ENCODE results near the gene CUX1.

The CUX1 gene

DNA sequence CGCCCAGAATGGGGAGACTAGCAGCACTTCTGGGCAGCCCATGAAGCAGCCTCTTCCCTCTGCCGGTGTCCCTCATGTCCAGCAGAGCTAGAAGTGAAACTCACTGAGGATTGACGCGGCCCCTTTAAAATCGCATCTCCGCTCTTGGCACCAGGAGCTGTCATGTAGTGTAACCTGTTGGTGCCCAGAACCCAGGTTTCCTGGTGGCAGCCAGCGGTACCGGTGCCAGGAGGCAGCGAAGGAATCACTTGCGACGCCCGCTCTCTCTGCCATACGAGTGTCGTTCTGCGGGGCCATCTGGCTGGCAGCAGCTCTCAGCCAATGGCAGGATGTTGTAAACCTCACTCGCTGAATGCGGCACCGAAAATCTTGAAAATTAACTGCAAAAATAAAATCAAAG, 82.7 kb downstream of the CUX1 start:
- DNase-seq: no peak

GRCh38 chr7:101901661-101902491, 84.5 kb downstream of the CUX1 start:
- DNase-seq: no peak

- no peak for DNase-seq
These were observed 85.5 kb downstream of the CUX1 start for GRCh38 chr7:101902680-101903514.

- no peak for DNase-seq
These were observed 86.1 kb downstream of the CUX1 start for GRCh38 chr7:101903515-101903868.

GRCh38 chr7:101904019-101904418, 86.6 kb downstream of the CUX1 start:
- DNase-seq: no peak

GRCh38 chr7:101905203-101905865, 87.9 kb downstream of the CUX1 start:
- no peak for DNase-seq

GRCh38 chr7:101906291-101907240, 89.1 kb downstream of the CUX1 start:
- DNase-seq: no peak

DNA sequence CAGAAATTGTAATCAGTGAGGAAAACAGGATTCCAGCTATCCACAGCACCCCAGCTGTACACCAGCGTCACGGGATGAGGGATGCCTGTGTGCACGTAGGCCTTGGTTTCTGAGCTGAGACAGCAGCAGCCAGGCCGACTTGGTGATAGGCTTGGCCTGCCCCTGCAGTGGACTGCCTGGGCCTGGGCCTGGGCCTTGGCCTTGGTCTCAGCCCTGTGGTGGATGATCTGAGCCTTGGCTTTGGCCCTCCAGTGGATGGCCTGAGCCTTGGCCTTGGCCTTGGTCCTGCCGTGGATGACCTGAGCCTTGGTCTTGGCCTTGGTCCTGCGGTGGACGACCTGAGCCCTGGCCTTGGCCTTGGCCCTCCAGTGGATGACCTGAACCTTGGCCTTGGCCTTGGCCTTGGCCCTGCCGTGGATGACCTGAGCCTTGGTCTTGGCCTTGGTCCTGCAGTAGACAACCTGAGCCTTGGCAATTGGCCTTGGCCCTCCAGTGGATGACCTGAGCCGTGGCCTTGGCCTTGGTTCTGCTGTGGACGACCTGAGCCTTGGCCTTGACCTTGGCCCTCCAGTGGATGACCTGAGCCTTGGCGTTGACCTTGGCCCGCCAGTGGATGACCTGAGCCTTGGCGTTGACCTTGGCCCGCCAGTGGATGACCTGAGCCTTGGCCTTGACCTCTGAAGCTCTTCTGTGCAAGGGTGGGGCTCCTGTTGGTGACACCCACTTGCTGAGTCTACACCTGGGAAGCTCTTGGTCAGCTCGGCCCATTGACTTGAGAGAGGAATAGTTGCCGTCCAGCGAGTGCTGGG, 93.8 kb downstream of the CUX1 start:
- no peak for DNase-seq

DNA sequence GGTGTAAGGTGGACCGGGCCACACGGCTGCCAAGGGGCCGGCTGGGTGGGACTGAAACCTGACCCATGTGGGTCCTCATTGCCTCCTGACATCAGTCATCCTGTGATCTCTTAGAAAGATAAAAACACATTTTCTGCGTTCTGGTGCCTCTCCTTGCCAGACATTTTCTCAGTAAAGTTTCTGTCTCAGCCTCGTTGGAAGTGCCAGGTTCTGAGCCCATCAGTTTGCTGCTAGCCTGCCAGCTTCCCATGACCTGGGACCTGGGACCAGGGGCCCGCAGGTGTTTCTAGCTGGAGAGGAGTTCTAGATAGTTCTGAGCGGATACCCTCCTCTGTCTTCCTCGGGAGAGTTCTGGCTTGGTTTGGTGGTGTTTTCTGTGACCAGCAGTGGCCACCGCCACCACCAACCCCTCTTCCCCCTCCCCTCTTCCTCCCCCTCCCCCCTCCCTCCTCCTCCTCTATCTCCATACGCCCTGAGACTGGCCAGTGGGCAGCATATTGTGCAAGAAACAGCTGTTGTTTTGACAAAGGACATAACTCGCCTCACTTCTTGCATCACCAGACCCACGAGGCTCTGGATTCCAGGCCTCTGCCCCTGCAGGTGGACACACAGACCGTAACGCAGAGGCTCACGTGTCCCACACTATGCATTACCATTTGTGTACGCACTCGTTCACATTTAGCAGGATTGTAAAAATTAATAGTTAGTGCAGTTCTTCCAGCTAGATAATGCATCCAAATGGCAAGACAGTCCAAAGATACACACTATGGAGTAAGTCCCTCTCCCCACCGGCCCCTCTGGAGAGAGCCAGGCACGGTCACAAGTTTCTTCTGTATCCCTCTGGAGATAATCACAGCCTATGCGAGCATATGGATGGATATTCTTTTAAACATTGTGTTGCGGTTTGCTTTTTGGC, 94.6 kb downstream of the CUX1 start:
- DNase-seq: no peak

DNA sequence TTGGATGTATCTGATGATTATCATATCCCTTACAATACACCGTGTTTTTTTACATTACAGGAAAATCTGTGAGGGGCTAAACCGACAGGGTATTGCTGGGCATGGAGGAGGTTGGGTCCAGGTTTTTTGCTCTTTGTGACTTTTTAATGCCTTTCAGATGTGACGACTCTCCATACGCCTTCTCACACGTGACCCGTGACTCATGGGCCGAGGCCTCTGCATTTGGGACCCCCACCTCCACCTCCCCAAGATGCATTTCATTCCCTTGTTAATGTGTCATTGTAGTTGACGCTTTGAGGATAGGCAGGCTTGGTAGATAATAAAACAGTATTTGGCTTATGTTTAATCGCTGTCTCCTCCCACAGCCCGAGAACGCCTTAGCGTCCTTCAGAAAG, 95.3 kb downstream of the CUX1 start:
- no peak for DNase-seq

- no peak for DNase-seq
These were observed 95.9 kb downstream of the CUX1 start for GRCh38 chr7:101913247-101913721.

GRCh38 chr7:101913851-101914250, 96.4 kb downstream of the CUX1 start:
- DNase-seq: no peak

DNA sequence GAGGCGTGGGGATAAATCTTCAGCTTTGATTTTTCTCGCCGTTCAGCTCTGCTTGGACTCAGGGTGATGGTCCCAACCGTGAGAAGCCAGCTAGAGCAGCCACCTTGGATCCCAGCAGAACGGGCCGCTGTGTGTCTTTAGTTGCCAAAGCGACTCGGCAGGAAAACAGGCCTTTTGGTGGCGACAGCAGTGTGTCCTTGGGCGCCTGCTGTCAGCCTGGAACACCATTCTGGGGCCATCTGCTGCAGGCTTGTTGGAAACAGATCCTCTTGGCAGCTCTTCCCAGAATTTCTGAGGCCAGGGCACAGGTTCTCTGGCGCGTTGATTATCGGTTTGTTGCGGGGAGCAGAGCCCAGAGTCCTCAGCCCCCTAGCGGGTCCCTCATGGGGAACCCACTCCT, 97.6 kb downstream of the CUX1 start:
- no peak for DNase-seq

DNA sequence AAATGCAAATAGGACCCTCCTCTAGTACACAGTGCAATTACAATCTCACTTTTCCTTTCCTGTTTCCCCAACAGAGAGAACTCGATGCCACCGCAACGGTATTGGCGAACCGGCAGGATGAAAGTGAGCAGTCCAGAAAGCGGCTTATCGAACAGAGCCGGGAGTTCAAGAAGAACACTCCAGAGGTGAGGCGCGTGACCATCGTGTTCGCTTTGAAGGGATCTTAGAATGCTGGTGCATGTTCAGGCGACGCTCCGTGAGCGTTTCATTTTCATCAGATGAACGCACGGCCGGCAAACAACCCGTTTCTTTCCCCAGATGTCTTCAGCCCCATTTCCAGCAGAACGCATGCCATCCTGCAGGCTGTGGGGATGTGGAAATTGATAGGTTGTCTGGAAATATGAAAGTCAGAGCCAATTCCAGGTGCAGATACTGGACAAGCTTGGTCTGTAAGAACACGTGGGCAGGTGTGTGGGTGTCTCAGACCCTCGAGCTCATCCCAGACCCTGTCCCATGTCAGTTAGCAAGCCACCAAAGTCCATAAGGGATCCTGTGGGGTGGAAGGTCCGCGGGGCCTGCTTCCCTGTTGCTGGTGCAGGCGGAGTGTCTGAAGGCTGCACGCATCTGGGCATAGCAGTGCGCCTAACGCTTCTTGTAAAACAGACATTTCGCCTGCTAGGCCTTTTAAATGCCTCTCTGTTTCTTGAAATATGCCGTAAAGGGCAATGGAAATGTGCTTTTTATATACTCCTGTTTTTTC, 98.8 kb downstream of the CUX1 start:
- DNase-seq: no peak

- DNase-seq: no peak
These were observed 99.5 kb downstream of the CUX1 start for GRCh38 chr7:101916876-101917275.

- DNase-seq: no peak
These were observed 100.1 kb downstream of the CUX1 start for GRCh38 chr7:101917566-101917965.

- no peak for DNase-seq
These were observed 101.0 kb downstream of the CUX1 start for GRCh38 chr7:101918426-101918825.

GRCh38 chr7:101919363-101920115, 102.1 kb downstream of the CUX1 start:
- DNase-seq: no peak

DNA sequence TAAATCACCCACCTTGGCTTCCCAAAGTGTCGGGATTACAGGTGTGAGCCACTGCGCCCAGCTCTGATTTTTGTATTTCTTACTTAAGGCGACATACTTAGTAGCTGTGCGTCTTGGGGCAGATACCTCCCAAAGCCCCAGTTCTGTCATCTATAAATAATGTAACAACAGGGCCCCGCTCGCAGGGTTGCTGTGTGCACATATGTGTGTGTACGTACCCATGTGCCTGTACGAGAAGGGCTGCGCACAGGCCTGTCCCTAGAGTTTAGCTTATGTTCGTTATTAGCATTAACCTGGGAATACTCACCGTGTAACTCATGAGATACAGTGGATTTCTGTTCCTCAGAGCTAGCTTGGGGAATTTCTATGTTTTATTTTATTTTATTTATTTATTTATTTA, 103.6 kb downstream of the CUX1 start:
- no peak for DNase-seq

Data from NCI-H748 treated with DMSO at 0.1 percent for 48 hours (cell line).